Endodermal cell (in vitro differentiated cells): Measurements from ENCODE around the gene LRRC2. TPM values are rescaled to one million over a fixed set of nuclear protein-coding genes. Genes with fewer than 3 reads are reported as not detected.

Experiments used
- DNase-seq: peaks from one replicate; pipeline ENCODE4 v3.0.0-alpha.2; 2017
- H3K27ac ChIP-seq: 2 replicates; pipeline ENCODE4 v1.5.1; 2013; ENCODE audit warnings: mild to moderate bottlenecking, low read depth, low read length, moderate library complexity
- H3K27me3 ChIP-seq: 2 replicates; pipeline ENCODE4 v1.6.1; 2013; ENCODE audit warnings: mild to moderate bottlenecking, low read length, moderate library complexity; ENCODE audit not compliant: insufficient read depth, control insufficient read depth, poor library complexity, severe bottlenecking
- H3K36me3 ChIP-seq: 2 replicates; pipeline ENCODE4 v1.7.0; 2013; ENCODE audit warnings: mild to moderate bottlenecking, low read length, moderate library complexity; ENCODE audit not compliant: control insufficient read depth, insufficient read depth
- H3K4me1 ChIP-seq: one replicate; pipeline ENCODE4 v1.7.0; 2013; ENCODE audit warnings: low read length; ENCODE audit not compliant: control insufficient read depth, insufficient read depth
- H3K4me3 ChIP-seq: 2 replicates; pipeline ENCODE4 v1.5.1; 2013; ENCODE audit warnings: mild to moderate bottlenecking, low read length, moderate library complexity
- H3K9ac ChIP-seq: 2 replicates; pipeline ENCODE4 v1.6.1; 2013; ENCODE audit warnings: mild to moderate bottlenecking, low read length, moderate library complexity; ENCODE audit not compliant: poor library complexity, severe bottlenecking; ENCODE audit errors: extremely low read depth
- H3K9me3 ChIP-seq: 2 replicates; pipeline ENCODE4 v1.6.1; 2013; ENCODE audit warnings: mild to moderate bottlenecking, low read length, moderate library complexity; ENCODE audit not compliant: control insufficient read depth
- H3K27ac Mint-ChIP-seq: 2 replicates; pipeline ENCODE4 v1.8.0; 2020; ENCODE audit warnings: mixed read lengths
- H3K27me3 Mint-ChIP-seq: 2 replicates; pipeline ENCODE4 v1.8.0; 2021; ENCODE audit warnings: mild to moderate bottlenecking, mixed read lengths; ENCODE audit not compliant: insufficient read depth
- H3K36me3 Mint-ChIP-seq: 2 replicates; pipeline ENCODE4 v1.8.0; 2020; ENCODE audit warnings: low read depth, mixed read lengths
- H3K4me1 Mint-ChIP-seq: 2 replicates; pipeline ENCODE4 v1.8.0; 2020; ENCODE audit warnings: mixed read lengths
- H3K4me3 Mint-ChIP-seq: 2 replicates; pipeline ENCODE4 v1.8.0; 2020; ENCODE audit warnings: mild to moderate bottlenecking, moderate library complexity, mixed read lengths
- H3K9me3 Mint-ChIP-seq: 2 replicates; pipeline ENCODE4 v1.8.0; 2020; ENCODE audit warnings: mild to moderate bottlenecking, mixed read lengths
- CTCF ChIP-seq: fragments of 200-600 bp; sonication (generic); conservative IDR thresholded peaks from 2 replicates; pipeline ENCODE4 v1.5.0; 2021; ENCODE audit warnings: antibody characterized with exemption, mild to moderate bottlenecking
- WGBS, 2 experiments: methylation state at CpG; one replicate each; pipeline versions ENCODE4 v1.1.5 to v1.1.7; 2013; ENCODE audit warnings: missing lambda C conversion rate in 2 of 2, mixed read lengths in 1 of 2; ENCODE audit not compliant: insufficient coverage in 1 of 2, insufficient read length in 1 of 2; 5-methylcytosine and 5-hydroxymethylcytosine counted together
- total RNA-seq, 2 donors: library from RNA; stranded (reverse); fragmentation: NEBNext Ultra II Directional in 1 of 2; extraction: Animal tissue kit (Norgen Biotek cat#: 25700) in 1 of 2; gene quantifications; 2 replicates in 1 of 2; 3 replicates in 1 of 2; pipeline ENCODE4 v1.2.1, GENCODE V29; 2021

LRRC2 gene
- total RNA-seq, 2 donors from 2014 or later = 8.9 to 10.2 TPM

GRCh38 chr3:46521096-46521495, 45.0 kb downstream of the LRRC2 start:
- H3K27me3 Mint-ChIP-seq = no peaks in the 10 kb centered on the region
- no peak for DNase-seq
- H3K36me3 Mint-ChIP-seq = peaks cover 44% of the 10 kb centered on the region
- Histone ChIP-seq H3K27ac (no peak overlapping the region), H3K9me3 (no peaks in the 10 kb centered on the region), H3K4me1 (no peaks in the 10 kb centered on the region), H3K27me3 (no peaks in the 10 kb centered on the region), H3K4me3 (no peak overlapping the region), H3K9ac (no peak overlapping the region), H3K36me3 (peaks cover 22% of the 10 kb centered on the region)
- 82 to 86% methylated on average over 7 to 9 of the region's 9 CpGs for WGBS, 2 experiments
- no peak overlapping the region for H3K27ac Mint-ChIP-seq
- H3K9me3 Mint-ChIP-seq = no peaks in the 10 kb centered on the region
- H3K4me1 Mint-ChIP-seq = no peaks in the 10 kb centered on the region
- TF ChIP-seq CTCF = no peak
- H3K4me3 Mint-ChIP-seq = no peak overlapping the region

- Mint-ChIP-seq H3K9me3 (no peaks in the 10 kb centered on the region), H3K27ac (no peak overlapping the region)
- TF ChIP-seq CTCF = no peak
These were observed 45.6 kb downstream of the LRRC2 start for GRCh38 chr3:46520531-46520930.

GRCh38 chr3:46519952-46520351, 46.1 kb downstream of the LRRC2 start:
- Mint-ChIP-seq H3K36me3 (peaks cover 44% of the 10 kb centered on the region), H3K9me3 (no peaks in the 10 kb centered on the region), H3K4me1 (no peaks in the 10 kb centered on the region), H3K27ac (no peak overlapping the region), H3K27me3 (no peaks in the 10 kb centered on the region), H3K4me3 (no peak overlapping the region)
- no peak for DNase-seq
- H3K4me1 ChIP-seq = no peaks in the 10 kb centered on the region
- H3K9me3 ChIP-seq = no peaks in the 10 kb centered on the region
- no peak overlapping the region for H3K9ac ChIP-seq
- H3K27ac ChIP-seq = no peak overlapping the region
- H3K4me3 ChIP-seq = no peak overlapping the region
- H3K36me3 ChIP-seq = peaks cover 17% of the 10 kb centered on the region
- TF ChIP-seq CTCF = no peak
- WGBS, 2 experiments = 100% methylated on average over 1 of the region's 2 CpGs; no CpG with 5 or more reads in 1 of the 2 experiments
- H3K27me3 ChIP-seq = no peaks in the 10 kb centered on the region

More at GRCh38 chr3:46520531-46520930, 45.6 kb downstream of the LRRC2 start:
- H3K27ac ChIP-seq = no peak overlapping the region
- H3K9ac ChIP-seq = no peak overlapping the region
- no peak overlapping the region for H3K4me3 ChIP-seq
- no peak overlapping the region for H3K4me3 Mint-ChIP-seq
- H3K4me1 ChIP-seq = no peaks in the 10 kb centered on the region
- H3K4me1 Mint-ChIP-seq = no peaks in the 10 kb centered on the region
- WGBS, 2 experiments = 89 to 97% methylated on average over 3 of the region's 3 CpGs
- DNase-seq = no peak
- H3K36me3 Mint-ChIP-seq = peaks cover 44% of the 10 kb centered on the region
- peaks cover 22% of the 10 kb centered on the region for H3K36me3 ChIP-seq
- H3K27me3 Mint-ChIP-seq = no peaks in the 10 kb centered on the region
- no peaks in the 10 kb centered on the region for H3K27me3 ChIP-seq
- H3K9me3 ChIP-seq = no peaks in the 10 kb centered on the region
